Vagina (tissue), 2 donors: ENCODE data around the gene C2CD4A. TPM values are rescaled to one million over a fixed set of nuclear protein-coding genes. Genes with fewer than 3 reads are reported as not detected.

Experiments
- DNase-seq, 2 donors: peaks; one replicate each; pipeline ENCODE4 v3.0.0-alpha.2; 2017; ENCODE audit errors: extremely low spot score in 2 of 2
- H3K27ac ChIP-seq: fragments of 200-600 bp; sonication (generic); one replicate; pipeline ENCODE4 v1.5.1; 2019
- H3K27me3 ChIP-seq: fragments of 200-600 bp; sonication (generic); one replicate; pipeline ENCODE4 v1.5.1; 2019
- H3K36me3 ChIP-seq, 2 donors: fragments of 200-600 bp; sonication (generic); one replicate each; pipeline ENCODE4 v1.5.1; 2017 to 2019
- H3K4me1 ChIP-seq: fragments of 200-600 bp; sonication (generic); one replicate; pipeline ENCODE4 v1.5.1; 2019
- H3K4me3 ChIP-seq, 2 donors: fragments of 200-600 bp; sonication (generic); 1 replicate in 1 of 2; 2 replicates in 1 of 2; pipeline ENCODE4 v1.5.1; 2016 to 2019
- H3K9me3 ChIP-seq: fragments of 200-600 bp; sonication (generic); one replicate; pipeline ENCODE4 v1.5.1; 2019
- CTCF ChIP-seq, 3 experiments: fragments of 450-650 bp in 2 of 3; fragments of 200-600 bp in 1 of 3; sonication (generic) in 1 of 3; IDR thresholded peaks; one replicate each; pipeline ENCODE4 v1.5.1; 2017 to 2019; ENCODE audit warnings: antibody characterized with exemption in 3 of 3, mild to moderate bottlenecking in 2 of 3, moderate library complexity in 2 of 3
- POLR2A ChIP-seq, 2 donors: fragments of 450-650 bp; IDR thresholded peaks; one replicate each; pipeline ENCODE4 v1.6.1; 2017; ENCODE audit warnings: antibody characterized with exemption in 2 of 2, mild to moderate bottlenecking in 2 of 2, moderate library complexity in 2 of 2
- POLR2AphosphoS5 ChIP-seq, 2 donors: sonication (generic); formaldehyde crosslinking; IDR thresholded peaks; one replicate each; pipeline ENCODE4 v1.9.0; 2017; ENCODE audit warnings: antibody characterized with exemption in 2 of 2, mild to moderate bottlenecking in 2 of 2, low read depth in 1 of 2; ENCODE audit not compliant: insufficient read depth in 1 of 2
- intact Hi-C: fragments of 100-400 bp; cut with DNase I; formaldehyde crosslinking; loops from one replicate; pipeline ENCODE4 v1.15.1; 2023
- total RNA-seq: library from RNA; depleted of rRNA; stranded (reverse); fragments of >200 nt; gene quantifications from one replicate; pipeline ENCODE4 v1.2.3, GENCODE V29; 2016

C2CD4A gene
- total RNA-seq, 1 donor from 2014 or later = not detected

GRCh38 chr15:62050115-62050514 lies 16.7 kb upstream of the C2CD4A start:
- H3K27ac ChIP-seq = no peak overlapping the region
- no peak overlapping the region for H3K4me3 ChIP-seq
- no peak for DNase-seq
- TF ChIP-seq POLR2A (IDR thresholded peaks at IDR 0.05) = no peak
- TF ChIP-seq CTCF (IDR thresholded peaks at IDR 0.05) = no peak
- TF ChIP-seq POLR2AphosphoS5 (IDR thresholded peaks at IDR 0.05; ENCODE audit: insufficient read depth in 1 of 2, low read depth in 1 of 2) = no peak
- peaks cover 12% of the 10 kb centered on the region for H3K4me1 ChIP-seq
- no peaks in the 10 kb centered on the region for H3K36me3 ChIP-seq
- no peaks in the 10 kb centered on the region for H3K27me3 ChIP-seq
- intact Hi-C loops = no loop called here
- no peaks in the 10 kb centered on the region for H3K9me3 ChIP-seq

GRCh38 chr15:62051166-62051565 lies 15.6 kb upstream of the C2CD4A start:
- TF ChIP-seq POLR2A (IDR thresholded peaks at IDR 0.05) (no peak), CTCF (IDR thresholded peaks at IDR 0.05) (no peak), POLR2AphosphoS5 (IDR thresholded peaks at IDR 0.05; ENCODE audit: insufficient read depth in 1 of 2, low read depth in 1 of 2) (no peak)
- Histone ChIP-seq H3K9me3 (no peaks in the 10 kb centered on the region), H3K4me1 (peaks cover 13% of the 10 kb centered on the region), H3K4me3 (no peak overlapping the region), H3K27me3 (no peaks in the 10 kb centered on the region), H3K27ac (no peak overlapping the region), H3K36me3 (no peaks in the 10 kb centered on the region)
- DNase-seq = no peak
- intact Hi-C loops = no loop called here

- Histone ChIP-seq H3K27me3 (no peaks in the 10 kb centered on the region), H3K9me3 (no peaks in the 10 kb centered on the region), H3K27ac (no peak overlapping the region), H3K4me3 (no peak overlapping the region), H3K36me3 (no peaks in the 10 kb centered on the region), H3K4me1 (peaks cover 15% of the 10 kb centered on the region)
- intact Hi-C loops = no loop called here
- no peak for TF ChIP-seq POLR2A (IDR thresholded peaks at IDR 0.05)
- no peak for TF ChIP-seq POLR2AphosphoS5 (IDR thresholded peaks at IDR 0.05; ENCODE audit: insufficient read depth in 1 of 2, low read depth in 1 of 2)
- no peak for TF ChIP-seq CTCF (IDR thresholded peaks at IDR 0.05)
- no peak for DNase-seq
Measured at GRCh38 chr15:62052713-62053112, 14.1 kb upstream of the C2CD4A start.

- DNase-seq = no peak
- Histone ChIP-seq H3K36me3 (no peaks in the 10 kb centered on the region), H3K4me1 (peaks cover 23% of the 10 kb centered on the region), H3K27ac (no peak overlapping the region), H3K4me3 (no peak overlapping the region), H3K27me3 (no peaks in the 10 kb centered on the region), H3K9me3 (no peaks in the 10 kb centered on the region)
- intact Hi-C loops = no loop called here
- no peak for TF ChIP-seq CTCF (IDR thresholded peaks at IDR 0.05)
- no peak for TF ChIP-seq POLR2AphosphoS5 (IDR thresholded peaks at IDR 0.05; ENCODE audit: insufficient read depth in 1 of 2, low read depth in 1 of 2)
- no peak for TF ChIP-seq POLR2A (IDR thresholded peaks at IDR 0.05)
Measured at GRCh38 chr15:62053439-62054085, 13.2 kb upstream of the C2CD4A start.

GRCh38 chr15:62054979-62055378 lies 11.8 kb upstream of the C2CD4A start:
- intact Hi-C loops = no loop called here
- TF ChIP-seq CTCF (IDR thresholded peaks at IDR 0.05) (no peak), POLR2A (IDR thresholded peaks at IDR 0.05) (no peak)
- peaks cover 33% of the 10 kb centered on the region for H3K4me1 ChIP-seq
- no peaks in the 10 kb centered on the region for H3K36me3 ChIP-seq
- H3K9me3 ChIP-seq = no peaks in the 10 kb centered on the region
- H3K27ac ChIP-seq = no peak overlapping the region
- DNase-seq = no peak
- H3K4me3 ChIP-seq = no peak overlapping the region
- no peaks in the 10 kb centered on the region for H3K27me3 ChIP-seq
